ENCODE results near the gene DAZL. TPM values are rescaled to one million over a fixed set of nuclear protein-coding genes. Genes with fewer than 3 reads are reported as not detected.

Gene DAZL
- total RNA-seq, 2 donors from 2014 or later, result not detected

DNA sequence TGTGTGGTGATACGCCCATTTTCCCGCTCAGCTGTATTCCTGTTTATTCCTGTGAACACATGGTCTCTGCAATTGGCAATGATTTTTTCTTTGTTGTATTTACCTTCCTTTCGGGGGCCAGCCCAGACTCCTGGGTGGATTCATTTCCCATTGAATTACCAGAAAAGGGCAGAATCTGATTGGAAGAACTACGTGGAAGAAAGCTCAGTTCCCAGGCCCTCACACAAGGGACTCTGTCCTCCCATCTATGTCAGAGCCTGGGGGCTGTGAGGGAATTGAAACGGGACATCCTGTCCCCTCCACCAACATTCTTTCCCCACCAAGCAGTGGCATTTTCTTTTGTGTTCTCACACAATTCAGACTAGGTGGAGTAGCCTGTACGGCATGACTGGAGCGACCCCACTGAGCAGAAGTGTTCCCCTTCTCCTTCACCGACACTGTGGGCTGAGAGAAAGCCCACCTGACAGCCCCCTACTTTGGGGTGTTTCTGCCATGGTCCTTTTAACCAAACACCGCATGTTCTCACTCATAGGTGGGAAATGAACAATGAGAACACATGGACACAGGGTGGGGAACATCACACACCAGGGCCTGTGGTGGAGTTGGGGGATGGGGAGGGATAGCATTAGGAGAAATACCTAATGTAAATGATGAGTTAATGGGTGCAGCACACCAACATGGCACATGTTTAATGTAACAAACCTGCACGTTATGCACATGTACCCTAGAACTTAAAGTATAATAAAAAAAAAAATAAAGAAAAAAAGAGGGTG, 59.6 kb downstream of the DAZL start:
- intact Hi-C loops (cut with DNase I), result no loop called here
- TF ChIP-seq, protein P1, sequence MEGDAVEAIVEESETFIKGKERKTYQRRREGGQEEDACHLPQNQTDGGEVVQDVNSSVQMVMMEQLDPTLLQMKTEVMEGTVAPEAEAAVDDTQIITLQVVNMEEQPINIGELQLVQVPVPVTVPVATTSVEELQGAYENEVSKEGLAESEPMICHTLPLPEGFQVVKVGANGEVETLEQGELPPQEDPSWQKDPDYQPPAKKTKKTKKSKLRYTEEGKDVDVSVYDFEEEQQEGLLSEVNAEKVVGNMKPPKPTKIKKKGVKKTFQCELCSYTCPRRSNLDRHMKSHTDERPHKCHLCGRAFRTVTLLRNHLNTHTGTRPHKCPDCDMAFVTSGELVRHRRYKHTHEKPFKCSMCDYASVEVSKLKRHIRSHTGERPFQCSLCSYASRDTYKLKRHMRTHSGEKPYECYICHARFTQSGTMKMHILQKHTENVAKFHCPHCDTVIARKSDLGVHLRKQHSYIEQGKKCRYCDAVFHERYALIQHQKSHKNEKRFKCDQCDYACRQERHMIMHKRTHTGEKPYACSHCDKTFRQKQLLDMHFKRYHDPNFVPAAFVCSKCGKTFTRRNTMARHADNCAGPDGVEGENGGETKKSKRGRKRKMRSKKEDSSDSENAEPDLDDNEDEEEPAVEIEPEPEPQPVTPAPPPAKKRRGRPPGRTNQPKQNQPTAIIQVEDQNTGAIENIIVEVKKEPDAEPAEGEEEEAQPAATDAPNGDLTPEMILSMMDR (IDR thresholded peaks at IDR 0.05), result no peak
- TF ChIP-seq POLR2A (IDR thresholded peaks at IDR 0.05), result no peak
- H3K4me1 ChIP-seq, result no peaks in the 10 kb centered on the region
- WGBS, 2 donors, result 63 to 70% methylated on average over 10 of the region's 10 CpGs
- H3K4me3 ChIP-seq, result no peak overlapping the region
- H3K27ac ChIP-seq, result peak overlapping the region in 2 of 4 donors; percentile 0 to 4
- ATAC-seq (no peak), DNase-seq (no peak)
- no peaks in the 10 kb centered on the region for H3K27me3 ChIP-seq
- H3K9me3 ChIP-seq, result no peaks in the 10 kb centered on the region
- no peaks in the 10 kb centered on the region for H3K36me3 ChIP-seq (replicated peaks in 1 of 2; ENCODE audit: insufficient read depth in 1 of 2, low read depth in 2 of 2)

DNA sequence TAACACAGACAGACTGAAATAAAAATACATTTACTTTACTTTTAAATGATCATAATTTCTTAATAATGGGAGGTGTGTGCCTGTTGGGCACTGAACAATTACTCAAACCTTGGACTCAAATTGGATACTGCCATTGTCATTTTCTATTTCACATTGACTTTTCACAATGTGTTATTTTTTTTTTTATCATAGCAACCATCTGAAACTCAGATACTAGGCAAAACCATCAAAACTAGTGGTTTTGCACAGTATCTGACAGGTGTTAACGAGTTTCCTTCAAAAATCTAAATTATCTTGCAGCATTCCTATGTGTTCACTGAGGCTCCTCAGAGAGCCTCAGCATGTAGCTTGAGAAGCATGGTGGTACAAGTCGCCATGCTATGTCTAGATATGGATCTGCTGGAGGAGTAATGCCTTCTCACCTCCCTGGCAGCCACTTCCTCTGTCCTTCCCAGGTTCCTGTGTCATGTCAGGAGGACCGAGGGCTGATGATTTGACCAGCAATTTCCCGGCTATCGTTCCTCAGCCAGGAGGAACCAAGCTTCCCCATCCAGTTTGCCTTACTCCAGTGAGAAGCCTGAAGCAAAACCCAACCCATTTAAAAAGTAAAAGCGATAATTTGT, 61.9 kb downstream of the DAZL start:
- no peak for ATAC-seq
- Histone ChIP-seq H3K4me3 (no peak overlapping the region), H3K27ac (no peak overlapping the region), H3K4me1 (no peaks in the 10 kb centered on the region), H3K27me3 (no peaks in the 10 kb centered on the region), H3K36me3 (replicated peaks in 1 of 2; ENCODE audit: insufficient read depth in 1 of 2, low read depth in 2 of 2) (no peaks in the 10 kb centered on the region), H3K9me3 (no peaks in the 10 kb centered on the region)
- DNase-seq, result no peak
- WGBS, 2 donors, result 65 to 77% methylated on average over 6 of the region's 6 CpGs
- intact Hi-C loops (cut with DNase I), result no loop called here
- TF ChIP-seq, protein P1 (IDR thresholded peaks at IDR 0.05), result no peak
- no peak for TF ChIP-seq POLR2A (IDR thresholded peaks at IDR 0.05)

DNA sequence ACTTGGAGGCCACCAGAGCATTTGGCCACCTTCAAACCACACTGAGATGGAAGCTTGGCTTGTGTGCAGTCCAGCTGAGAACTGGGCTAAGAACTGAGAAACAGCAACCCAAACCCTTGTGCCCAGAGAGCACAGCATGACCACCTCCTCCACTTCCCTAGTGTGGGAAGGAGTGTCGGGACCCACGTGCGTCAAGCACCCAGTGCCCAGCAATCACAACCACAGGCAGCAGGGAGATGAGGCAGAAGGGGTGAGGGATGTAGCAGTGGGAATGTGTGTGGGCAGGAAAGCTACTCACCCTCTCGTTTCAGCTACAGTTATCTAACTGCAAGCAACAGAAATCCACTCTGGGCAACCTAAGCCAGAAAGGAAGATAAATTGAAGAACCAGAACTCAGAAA, 66.7 kb downstream of the DAZL start:
- Histone ChIP-seq H3K36me3 (replicated peaks in 1 of 2; ENCODE audit: insufficient read depth in 1 of 2, low read depth in 2 of 2) (no peaks in the 10 kb centered on the region), H3K4me1 (no peaks in the 10 kb centered on the region), H3K27ac (no peak overlapping the region), H3K27me3 (no peaks in the 10 kb centered on the region), H3K4me3 (no peak overlapping the region), H3K9me3 (no peaks in the 10 kb centered on the region)
- ATAC-seq, result no peak
- intact Hi-C loops (cut with DNase I), result no loop called here
- WGBS, 2 donors, result 60 to 61% methylated on average over 4 of the region's 4 CpGs
- no peak for DNase-seq
- TF ChIP-seq, protein P1 (IDR thresholded peaks at IDR 0.05), result no peak
- TF ChIP-seq POLR2A (IDR thresholded peaks at IDR 0.05), result no peak

DNA sequence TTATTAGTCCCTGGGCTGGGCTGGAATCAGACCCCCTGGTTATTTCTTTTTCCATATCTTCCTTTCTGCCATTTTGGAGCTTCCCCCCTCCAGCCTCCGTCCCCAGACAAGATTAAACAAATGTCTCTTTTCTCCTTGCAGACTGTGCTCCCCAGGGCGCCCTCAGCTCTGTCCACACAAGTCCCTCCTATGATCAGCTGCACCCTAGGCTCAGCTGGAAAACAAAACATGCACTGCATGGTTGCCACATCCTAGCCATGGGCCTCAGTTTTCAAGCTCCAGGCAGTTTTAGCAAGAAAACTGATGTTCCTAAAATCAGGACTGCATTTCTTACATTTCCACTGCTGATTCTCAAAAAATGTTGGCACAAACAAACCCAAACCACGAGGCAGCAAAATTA, 68.2 kb downstream of the DAZL start:
- H3K27ac ChIP-seq, result no peak overlapping the region
- H3K4me3 ChIP-seq, result no peak overlapping the region
- ATAC-seq (no peak), DNase-seq (no peak)
- no peaks in the 10 kb centered on the region for H3K27me3 ChIP-seq
- H3K9me3 ChIP-seq, result no peaks in the 10 kb centered on the region
- TF ChIP-seq, protein P1 (IDR thresholded peaks at IDR 0.05), result no peak
- TF ChIP-seq POLR2A (IDR thresholded peaks at IDR 0.05), result no peak
- intact Hi-C loops (cut with DNase I), result no loop called here
- 67 to 68% methylated on average over 3 of the region's 3 CpGs for WGBS, 2 donors
- H3K4me1 ChIP-seq, result no peaks in the 10 kb centered on the region
- H3K36me3 ChIP-seq (replicated peaks in 1 of 2; ENCODE audit: insufficient read depth in 1 of 2, low read depth in 2 of 2), result no peaks in the 10 kb centered on the region

Other genes with a start within 250 kb of the DAZL start
- gene RFTN1, start 91.7 kb downstream of the DAZL start, total RNA-seq, result 10 to 100 TPM in 1 of 2 donors, 1 to 10 TPM in 1; 6.5 to 28.0 TPM

Measured in body of pancreas (tissue), 4 donors.